ENCODE measurements around the gene TAF5L. TPM values are rescaled to one million over a fixed set of nuclear protein-coding genes. Genes with fewer than 3 reads are reported as not detected.

The TAF5L gene
- total RNA-seq, 1 donor from 2014 or later, result 25.3 TPM

- DNase-seq (ENCODE audit: low spot score), result peak; percentile 40
- Mint-ChIP-seq H3K27ac (ENCODE audit: unreplicated experiment) (peak overlapping the region; percentile 24), H3K4me1 (ENCODE audit: unreplicated experiment) (peaks cover 22% of the 10 kb centered on the region), H3K27me3 (ENCODE audit: unreplicated experiment) (peaks cover 4% of the 10 kb centered on the region), H3K36me3 (ENCODE audit: low read depth, unreplicated experiment) (peaks cover 3% of the 10 kb centered on the region), H3K4me3 (ENCODE audit: unreplicated experiment) (peak overlapping the region; percentile 95), H3K9me3 (ENCODE audit: unreplicated experiment) (no peaks in the 10 kb centered on the region)
- TF ChIP-seq CTCF (IDR thresholded peaks at IDR 0.05; ENCODE audit: unreplicated experiment), result no peak
These were observed 68.0 kb downstream of the TAF5L start for GRCh38 chr1:229557913-229558414.

- Mint-ChIP-seq H3K36me3 (ENCODE audit: low read depth, unreplicated experiment) (peaks cover 3% of the 10 kb centered on the region), H3K4me1 (ENCODE audit: unreplicated experiment) (peaks cover 25% of the 10 kb centered on the region), H3K9me3 (ENCODE audit: unreplicated experiment) (no peaks in the 10 kb centered on the region), H3K27me3 (ENCODE audit: unreplicated experiment) (peaks cover 4% of the 10 kb centered on the region), H3K27ac (ENCODE audit: unreplicated experiment) (peak overlapping the region; percentile 24), H3K4me3 (ENCODE audit: unreplicated experiment) (peak overlapping the region; percentile 95)
- TF ChIP-seq CTCF (IDR thresholded peaks at IDR 0.05; ENCODE audit: unreplicated experiment), result no peak
- no peak for DNase-seq (ENCODE audit: low spot score)
These were observed 68.6 kb downstream of the TAF5L start for GRCh38 chr1:229557200-229557850.

- Mint-ChIP-seq H3K36me3 (ENCODE audit: low read depth, unreplicated experiment) (peaks cover 3% of the 10 kb centered on the region), H3K4me1 (ENCODE audit: unreplicated experiment) (peaks cover 21% of the 10 kb centered on the region), H3K4me3 (ENCODE audit: unreplicated experiment) (peak overlapping the region; percentile 49), H3K27me3 (ENCODE audit: unreplicated experiment) (peaks cover 2% of the 10 kb centered on the region), H3K9me3 (ENCODE audit: unreplicated experiment) (no peaks in the 10 kb centered on the region), H3K27ac (ENCODE audit: unreplicated experiment) (no peak overlapping the region)
- DNase-seq (ENCODE audit: low spot score), result no peak
- TF ChIP-seq CTCF (IDR thresholded peaks at IDR 0.05; ENCODE audit: unreplicated experiment), result no peak
These were observed 70.9 kb downstream of the TAF5L start for GRCh38 chr1:229554886-229555621.

- no peak overlapping the region for H3K4me3 Mint-ChIP-seq (ENCODE audit: unreplicated experiment)
- peaks cover 2% of the 10 kb centered on the region for H3K27me3 Mint-ChIP-seq (ENCODE audit: unreplicated experiment)
- H3K36me3 Mint-ChIP-seq (ENCODE audit: low read depth, unreplicated experiment), result peaks cover 3% of the 10 kb centered on the region
- no peak for DNase-seq (ENCODE audit: low spot score)
- peaks cover 18% of the 10 kb centered on the region for H3K4me1 Mint-ChIP-seq (ENCODE audit: unreplicated experiment)
- H3K27ac Mint-ChIP-seq (ENCODE audit: unreplicated experiment), result no peak overlapping the region
- no peak for TF ChIP-seq CTCF (IDR thresholded peaks at IDR 0.05; ENCODE audit: unreplicated experiment)
- H3K9me3 Mint-ChIP-seq (ENCODE audit: unreplicated experiment), result no peaks in the 10 kb centered on the region
These were observed 72.2 kb downstream of the TAF5L start for GRCh38 chr1:229553621-229554130.

- no peak for DNase-seq (ENCODE audit: low spot score)
- H3K9me3 Mint-ChIP-seq (ENCODE audit: unreplicated experiment), result no peaks in the 10 kb centered on the region
- peaks cover 17% of the 10 kb centered on the region for H3K4me1 Mint-ChIP-seq (ENCODE audit: unreplicated experiment)
- H3K27me3 Mint-ChIP-seq (ENCODE audit: unreplicated experiment), result peaks cover 2% of the 10 kb centered on the region
- H3K36me3 Mint-ChIP-seq (ENCODE audit: low read depth, unreplicated experiment), result peaks cover 3% of the 10 kb centered on the region
- H3K4me3 Mint-ChIP-seq (ENCODE audit: unreplicated experiment), result no peak overlapping the region
- no peak for TF ChIP-seq CTCF (IDR thresholded peaks at IDR 0.05; ENCODE audit: unreplicated experiment)
- no peak overlapping the region for H3K27ac Mint-ChIP-seq (ENCODE audit: unreplicated experiment)
These were observed 73.2 kb downstream of the TAF5L start for GRCh38 chr1:229552732-229553131.
